Transverse colon (tissue), 4 donors: Measurements from ENCODE around the gene RAPGEF4.

Experiments used
- EP300 ChIP-seq: sonication (generic); formaldehyde crosslinking; IDR thresholded peaks from one replicate; pipeline ENCODE4 v1.6.1; 2017; ENCODE audit warnings: antibody characterized with exemption, low read depth
- POLR2A ChIP-seq: fragments of 450-650 bp; IDR thresholded peaks from one replicate; pipeline ENCODE4 v1.6.1; 2016; ENCODE audit warnings: antibody characterized with exemption, mild to moderate bottlenecking, moderate library complexity
- POLR2AphosphoS5 ChIP-seq, 3 donors: sonication (generic); formaldehyde crosslinking; IDR thresholded peaks; one replicate each; pipeline ENCODE4 v1.6.1; 2016; ENCODE audit warnings: antibody characterized with exemption in 3 of 3
- TF ChIP-seq, protein P1 (sequence below), 5 experiments: fragments of 200-600 bp in 3 of 5; fragments of 450-650 bp in 2 of 5; sonication (generic) in 3 of 5; IDR thresholded peaks; 1 replicate in 2 of 5; 2 replicates in 3 of 5; pipeline ENCODE4 v1.5.1; 2016 to 2017; ENCODE audit warnings: antibody characterized with exemption in 5 of 5, inconsistent platforms in 3 of 5, mild to moderate bottlenecking in 2 of 5, moderate library complexity in 1 of 5

DNA sequence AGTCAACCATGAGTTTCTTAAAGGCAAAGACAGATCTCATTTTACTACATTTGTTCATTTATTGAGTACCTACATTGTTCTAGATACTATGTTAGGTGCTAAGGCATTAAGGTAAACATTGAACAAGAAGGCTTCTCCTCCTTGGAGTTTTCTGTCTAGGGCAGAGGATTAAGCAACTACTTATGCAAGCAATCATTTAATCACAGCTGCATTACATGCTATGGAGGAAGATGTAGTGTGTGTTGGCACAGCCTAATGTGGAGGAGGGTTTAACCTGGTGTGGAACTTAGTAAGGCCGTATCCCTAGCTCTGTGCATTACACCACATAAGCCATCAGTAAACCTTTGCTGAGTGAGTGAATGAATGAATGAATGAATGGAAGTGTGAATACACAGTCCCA, 233.5 kb downstream of the RAPGEF4 start:
- TF ChIP-seq, protein P1, sequence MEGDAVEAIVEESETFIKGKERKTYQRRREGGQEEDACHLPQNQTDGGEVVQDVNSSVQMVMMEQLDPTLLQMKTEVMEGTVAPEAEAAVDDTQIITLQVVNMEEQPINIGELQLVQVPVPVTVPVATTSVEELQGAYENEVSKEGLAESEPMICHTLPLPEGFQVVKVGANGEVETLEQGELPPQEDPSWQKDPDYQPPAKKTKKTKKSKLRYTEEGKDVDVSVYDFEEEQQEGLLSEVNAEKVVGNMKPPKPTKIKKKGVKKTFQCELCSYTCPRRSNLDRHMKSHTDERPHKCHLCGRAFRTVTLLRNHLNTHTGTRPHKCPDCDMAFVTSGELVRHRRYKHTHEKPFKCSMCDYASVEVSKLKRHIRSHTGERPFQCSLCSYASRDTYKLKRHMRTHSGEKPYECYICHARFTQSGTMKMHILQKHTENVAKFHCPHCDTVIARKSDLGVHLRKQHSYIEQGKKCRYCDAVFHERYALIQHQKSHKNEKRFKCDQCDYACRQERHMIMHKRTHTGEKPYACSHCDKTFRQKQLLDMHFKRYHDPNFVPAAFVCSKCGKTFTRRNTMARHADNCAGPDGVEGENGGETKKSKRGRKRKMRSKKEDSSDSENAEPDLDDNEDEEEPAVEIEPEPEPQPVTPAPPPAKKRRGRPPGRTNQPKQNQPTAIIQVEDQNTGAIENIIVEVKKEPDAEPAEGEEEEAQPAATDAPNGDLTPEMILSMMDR (IDR thresholded peaks at IDR 0.05), result no peak
- TF ChIP-seq POLR2AphosphoS5 (IDR thresholded peaks at IDR 0.05) (no peak), POLR2A (no peak), EP300 (no peak)
